Measurements from ENCODE around the gene CSNK1D.

DNA sequence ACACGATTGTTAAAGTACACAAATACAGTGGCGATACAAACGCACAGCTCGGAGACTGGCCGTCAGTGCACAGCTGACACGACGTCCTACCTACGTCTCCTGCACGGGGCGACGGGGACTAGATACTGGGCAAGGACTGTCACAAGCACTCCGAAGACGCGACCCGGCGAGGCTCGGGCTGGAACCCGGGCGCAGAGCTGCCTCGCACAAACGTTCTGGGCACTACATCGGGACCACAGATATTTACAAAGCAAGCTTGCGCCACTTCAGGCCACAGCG is 30.9 kb downstream of the CSNK1D start:
- TF ChIP-seq, protein P1, sequence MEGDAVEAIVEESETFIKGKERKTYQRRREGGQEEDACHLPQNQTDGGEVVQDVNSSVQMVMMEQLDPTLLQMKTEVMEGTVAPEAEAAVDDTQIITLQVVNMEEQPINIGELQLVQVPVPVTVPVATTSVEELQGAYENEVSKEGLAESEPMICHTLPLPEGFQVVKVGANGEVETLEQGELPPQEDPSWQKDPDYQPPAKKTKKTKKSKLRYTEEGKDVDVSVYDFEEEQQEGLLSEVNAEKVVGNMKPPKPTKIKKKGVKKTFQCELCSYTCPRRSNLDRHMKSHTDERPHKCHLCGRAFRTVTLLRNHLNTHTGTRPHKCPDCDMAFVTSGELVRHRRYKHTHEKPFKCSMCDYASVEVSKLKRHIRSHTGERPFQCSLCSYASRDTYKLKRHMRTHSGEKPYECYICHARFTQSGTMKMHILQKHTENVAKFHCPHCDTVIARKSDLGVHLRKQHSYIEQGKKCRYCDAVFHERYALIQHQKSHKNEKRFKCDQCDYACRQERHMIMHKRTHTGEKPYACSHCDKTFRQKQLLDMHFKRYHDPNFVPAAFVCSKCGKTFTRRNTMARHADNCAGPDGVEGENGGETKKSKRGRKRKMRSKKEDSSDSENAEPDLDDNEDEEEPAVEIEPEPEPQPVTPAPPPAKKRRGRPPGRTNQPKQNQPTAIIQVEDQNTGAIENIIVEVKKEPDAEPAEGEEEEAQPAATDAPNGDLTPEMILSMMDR (IDR thresholded peaks at IDR 0.05; ENCODE audit: borderline replicate concordance, extremely low read depth, low read length, poor library complexity, severe bottlenecking), result no peak
- no peak for TF ChIP-seq EZH2 (IDR thresholded peaks at IDR 0.05; ENCODE audit: borderline replicate concordance, low read depth, low read length, severe bottlenecking)
